H1 (cell line): ENCODE data around the gene GDI2. TPM values are rescaled to one million over a fixed set of nuclear protein-coding genes. Genes with fewer than 3 reads are reported as not detected.

Experiments
- CTCF ChIA-PET: fragments of 300-600 bp; sonication (Branson Sonifier 250); formaldehyde crosslinking; loops from one replicate; lab custom pipeline; 2021; ENCODE audit not compliant: partially characterized antibody; lab: Charles Lee
- POLR2A ChIA-PET: fragments of 300-600 bp; sonication (Branson Sonifier 250); formaldehyde crosslinking; loops from one replicate; lab custom pipeline; 2021; ENCODE audit warnings: inconsistent platforms; ENCODE audit not compliant: partially characterized antibody; lab: Charles Lee
- DNase-seq, 2 experiments: peaks; one replicate each; pipeline versions ENCODE4 v3.0.0 to v3.0.0-alpha.2; 2010 to 2022; ENCODE audit warnings: low spot score in 2 of 2, low read depth in 1 of 2, mixed read lengths in 1 of 2
- FAIRE-seq: peaks from 2 replicates; lab custom pipeline; 2011; peaks lifted over from hg19 to GRCh38; lab: Jason Lieb, UNC
- H2AFZ ChIP-seq: 2 replicates; pipeline ENCODE4 v1.8.1; 2012; ENCODE audit warnings: low read length, inconsistent platforms
- H2AK5ac ChIP-seq: 2 replicates; pipeline ENCODE4 v1.6.1; 2013; ENCODE audit warnings: low read depth, low read length
- H2BK120ac ChIP-seq: replicated peaks from 2 replicates; pipeline ENCODE3; 2013; ENCODE audit warnings: low read depth, low read length, inconsistent platforms
- H2BK12ac ChIP-seq: 2 replicates; pipeline ENCODE4 v1.6.1; 2013; ENCODE audit warnings: low read depth, low read length
- H2BK15ac ChIP-seq: 2 replicates; pipeline ENCODE4 v1.6.1; 2013; ENCODE audit warnings: low read length
- H2BK20ac ChIP-seq: 2 replicates; pipeline ENCODE4 v1.6.1; 2013; ENCODE audit warnings: low read length
- H2BK5ac ChIP-seq: 2 replicates; pipeline ENCODE4 v1.6.1; 2013; ENCODE audit warnings: low read depth, low read length
- H3K14ac ChIP-seq: 2 replicates; pipeline ENCODE4 v1.6.1; 2013; ENCODE audit warnings: inconsistent platforms; ENCODE audit not compliant: insufficient read length
- H3K18ac ChIP-seq: 2 replicates; pipeline ENCODE4 v1.6.1; 2013; ENCODE audit warnings: low read length; ENCODE audit errors: extremely low read depth
- H3K23ac ChIP-seq: 2 replicates; pipeline ENCODE4 v1.6.1; 2013; ENCODE audit warnings: inconsistent platforms; ENCODE audit not compliant: insufficient read length
- H3K23me2 ChIP-seq: 2 replicates; pipeline ENCODE4 v1.6.1; 2013; ENCODE audit warnings: low read depth, low read length
- H3K27ac ChIP-seq: 2 replicates; pipeline ENCODE4 v1.6.1; 2011; ENCODE audit warnings: low read depth, low read length, inconsistent platforms
- H3K27me3 ChIP-seq, 4 experiments: replicated peaks in 1 of 4; 1 replicate in 1 of 4; 2 replicates in 3 of 4; pipeline versions ENCODE4 v1.6.1 to v1.8.1; 2011 to 2013; ENCODE audit warnings: low read length in 3 of 4, mild to moderate bottlenecking in 3 of 4, inconsistent platforms in 2 of 4, mixed read lengths in 2 of 4, moderate library complexity in 1 of 4; ENCODE audit not compliant: control insufficient read depth in 3 of 4, insufficient read depth in 3 of 4; ENCODE audit errors: extremely low read depth in 1 of 4
- H3K36me3 ChIP-seq, 4 experiments: 2 replicates each; pipeline versions ENCODE4 v1.6.1 to v1.8.1; 2011 to 2013; ENCODE audit warnings: mild to moderate bottlenecking in 4 of 4, low read length in 3 of 4, moderate library complexity in 2 of 4, control low read depth in 1 of 4, inconsistent platforms in 1 of 4; ENCODE audit not compliant: insufficient read depth in 4 of 4, control insufficient read depth in 2 of 4
- H3K4ac ChIP-seq: replicated peaks from 2 replicates; pipeline ENCODE3; 2013; ENCODE audit warnings: low read length, low read depth, mixed read lengths, inconsistent platforms; ENCODE audit not compliant: insufficient read length
- H3K4me1 ChIP-seq, 4 experiments: replicated peaks in 1 of 4; 1 replicate in 1 of 4; 2 replicates in 3 of 4; pipeline versions ENCODE4 v1.6.1 to v1.8.1; 2011 to 2013; ENCODE audit warnings: low read length in 3 of 4, inconsistent platforms in 2 of 4, mixed read lengths in 1 of 4; ENCODE audit not compliant: insufficient read depth in 4 of 4, control insufficient read depth in 3 of 4
- H3K4me2 ChIP-seq, 2 experiments: 2 replicates each; pipeline versions ENCODE4 v1.6.1 to v1.8.1; 2011 to 2013; ENCODE audit warnings: low read depth in 2 of 2, low read length in 2 of 2, control low read depth in 1 of 2, inconsistent platforms in 1 of 2, mild to moderate bottlenecking in 1 of 2; ENCODE audit not compliant: insufficient read depth in 1 of 2
- H3K4me3 ChIP-seq, 4 experiments: fragments of 200-600, 300-600 bp in 1 of 4; sonication (generic), shearing (Covaris generic), sonication (Bioruptor Twin) in 1 of 4; 2 replicates each; pipeline versions ENCODE4 v1.5.1 to v1.8.1; 2011 to 2016; ENCODE audit warnings: low read length in 4 of 4, low read depth in 3 of 4, control low read depth in 2 of 4, inconsistent platforms in 2 of 4, mild to moderate bottlenecking in 2 of 4, mixed read lengths in 1 of 4, moderate library complexity in 1 of 4; ENCODE audit not compliant: insufficient read depth in 2 of 4; ENCODE audit errors: extremely low read depth in 1 of 4
- H3K56ac ChIP-seq: replicated peaks from 2 replicates; pipeline ENCODE3; 2013; ENCODE audit warnings: low read depth, mild to moderate bottlenecking, mixed read lengths, low read length, inconsistent platforms; ENCODE audit not compliant: insufficient read length
- H3K79me1 ChIP-seq: 2 replicates; pipeline ENCODE4 v1.6.1; 2013; ENCODE audit warnings: low read depth, low read length, control low read depth
- H3K79me2 ChIP-seq, 2 experiments: 2 replicates each; pipeline versions ENCODE4 v1.6.1 to v1.8.1; 2012 to 2013; ENCODE audit warnings: low read length in 2 of 2, mild to moderate bottlenecking in 2 of 2, inconsistent platforms in 1 of 2; ENCODE audit not compliant: insufficient read depth in 2 of 2, control insufficient read depth in 1 of 2
- H3K9ac ChIP-seq, 4 experiments: replicated peaks in 1 of 4; 1 replicate in 1 of 4; 2 replicates in 3 of 4; pipeline versions ENCODE4 v1.6.1 to v1.8.1; 2011 to 2013; ENCODE audit warnings: low read depth in 3 of 4, low read length in 3 of 4, control low read depth in 2 of 4, mild to moderate bottlenecking in 2 of 4, moderate library complexity in 2 of 4, inconsistent platforms in 1 of 4; ENCODE audit errors: extremely low read depth in 1 of 4
- H3K9me3 ChIP-seq, 2 experiments: 2 replicates each; pipeline versions ENCODE4 v1.6.1 to v1.8.1; 2012 to 2013; ENCODE audit warnings: mild to moderate bottlenecking in 2 of 2, moderate library complexity in 2 of 2, control low read depth in 1 of 2, inconsistent platforms in 1 of 2, low read depth in 1 of 2, low read length in 1 of 2, mixed read lengths in 1 of 2; ENCODE audit not compliant: insufficient read depth in 2 of 2
- H4K20me1 ChIP-seq, 2 experiments: replicated peaks in 1 of 2; 2 replicates each; pipeline versions ENCODE3 to v1.8.1; 2011 to 2013; ENCODE audit warnings: inconsistent platforms in 2 of 2, low read length in 2 of 2, mild to moderate bottlenecking in 1 of 2; ENCODE audit not compliant: insufficient read depth in 2 of 2, control insufficient read depth in 1 of 2
- H4K5ac ChIP-seq: 2 replicates; pipeline ENCODE4 v1.6.1; 2013; ENCODE audit warnings: low read length, low read depth, mixed read lengths, inconsistent platforms; ENCODE audit not compliant: insufficient read length
- H4K8ac ChIP-seq: 2 replicates; pipeline ENCODE4 v1.8.0; 2013; ENCODE audit warnings: mild to moderate bottlenecking, moderate library complexity, low read length, inconsistent platforms; ENCODE audit not compliant: insufficient read depth; ENCODE audit errors: extremely low read depth
- H4K91ac ChIP-seq: replicated peaks from 2 replicates; pipeline ENCODE3; 2013; ENCODE audit warnings: low read length, mixed read lengths, inconsistent platforms; ENCODE audit not compliant: insufficient read length
- BRCA1 ChIP-seq: IDR thresholded peaks from 2 replicates; pipeline ENCODE4 v1.6.1; 2012; ENCODE audit warnings: low read depth, low read length, improper control_type of control experiment
- CEBPB ChIP-seq: IDR thresholded peaks from 2 replicates; pipeline ENCODE4 v1.6.1; 2012; ENCODE audit warnings: low read depth, low read length
- JUN ChIP-seq: IDR thresholded peaks from 2 replicates; pipeline ENCODE4 v1.6.1; 2011; ENCODE audit warnings: low read depth, mild to moderate bottlenecking, improper control_type of control experiment, low read length
- JUND ChIP-seq: IDR thresholded peaks from 2 replicates; pipeline ENCODE4 v1.6.1; 2011; ENCODE audit warnings: mild to moderate bottlenecking, improper control_type of control experiment, low read length
- KDM4A ChIP-seq: IDR thresholded peaks from one replicate; pipeline ENCODE4 v1.7.1; 2012; ENCODE audit warnings: low read depth, mild to moderate bottlenecking, moderate library complexity, low read length, inconsistent platforms; ENCODE audit not compliant: severe bottlenecking
- NRF1 ChIP-seq: IDR thresholded peaks from 2 replicates; pipeline ENCODE4 v1.6.1; 2011; ENCODE audit warnings: mild to moderate bottlenecking, low read depth, low read length, improper control_type of control experiment
- POLR2AphosphoS5 ChIP-seq: IDR thresholded peaks from 2 replicates; pipeline ENCODE4 v1.6.1; 2011; ENCODE audit warnings: low read depth, low read length
- RBBP5 ChIP-seq: IDR thresholded peaks from 2 replicates; pipeline ENCODE4 v1.7.1; 2012; ENCODE audit warnings: low read depth, mild to moderate bottlenecking, inconsistent platforms, low read length, moderate library complexity, borderline replicate concordance
- RFX5 ChIP-seq: IDR thresholded peaks from 2 replicates; pipeline ENCODE4 v1.6.1; 2011; ENCODE audit warnings: low read depth, low read length, improper control_type of control experiment, borderline replicate concordance
- RNF2 ChIP-seq: fragments of 200-900, 300-1000 bp; sonication (generic); IDR thresholded peaks from 2 replicates; pipeline ENCODE4 v1.7.1; 2016; ENCODE audit warnings: borderline replicate concordance, low read depth, mild to moderate bottlenecking, antibody characterized with exemption, low read length; ENCODE audit not compliant: poor library complexity, severe bottlenecking; ENCODE audit errors: missing control alignments
- RXRA ChIP-seq: IDR thresholded peaks from 2 replicates; pipeline ENCODE4 v1.6.1; 2011; ENCODE audit warnings: low read depth, mild to moderate bottlenecking, low read length, moderate library complexity; ENCODE audit not compliant: insufficient read depth
- SIX5 ChIP-seq: IDR thresholded peaks from 2 replicates; pipeline ENCODE4 v1.6.1; 2011; ENCODE audit warnings: mild to moderate bottlenecking, low read depth, low read length
- SP2 ChIP-seq: IDR thresholded peaks from 2 replicates; pipeline ENCODE4 v1.6.1; 2012; ENCODE audit warnings: mild to moderate bottlenecking, low read length, inconsistent platforms
- SP4 ChIP-seq: IDR thresholded peaks from 2 replicates; pipeline ENCODE4 v1.6.1; 2012; ENCODE audit warnings: low read length, inconsistent platforms
- TAF1 ChIP-seq: IDR thresholded peaks from 2 replicates; pipeline ENCODE4 v1.6.1; 2011; ENCODE audit warnings: mild to moderate bottlenecking, low read depth, low read length
- YY1 ChIP-seq: IDR thresholded peaks from 2 replicates; pipeline ENCODE4 v1.6.1; 2011; ENCODE audit warnings: low read depth, mild to moderate bottlenecking, low read length
- WGBS, 2 experiments: shearing (Covaris generic) in 1 of 2; methylation state at CpG; one replicate each; pipeline versions ENCODE4 v1.1.6 to v1.1.7; 2013 to 2015; ENCODE audit warnings: low lambda C conversion rate in 2 of 2, mixed read lengths in 2 of 2, inconsistent platforms in 1 of 2, low coverage in 1 of 2, missing lambda C conversion rate in 1 of 2; ENCODE audit not compliant: insufficient replicate concordance in 2 of 2, insufficient coverage in 1 of 2, insufficient read length in 1 of 2; ENCODE audit errors: extremely low coverage in 1 of 2, missing lambda C conversion rate in 1 of 2; 5-methylcytosine and 5-hydroxymethylcytosine counted together
- polyA plus RNA-seq, 7 experiments: library from polyadenylated mRNA; depleted of rRNA in 3 of 7; stranded (reverse) in 5 of 7; unstranded in 2 of 7; fragments of >200 nt in 5 of 7; fragments of 200-250 nt in 2 of 7; gene quantifications; 1 replicate in 5 of 7; 2 replicates in 1 of 7; 4 replicates in 1 of 7; pipeline versions ENCODE4 v1.2.1 to v1.2.3, GENCODE V29; 2011 to 2013; ENCODE audit warnings: missing spikeins in 2 of 7, mixed read lengths in 2 of 7
- total RNA-seq: library from RNA; stranded (reverse); fragmentation: NEBNext Ultra II Directional; extraction: Animal tissue kit (Norgen Biotek cat#: 25700); gene quantifications from 2 replicates; pipeline ENCODE4 v1.2.1, GENCODE V29; 2021

GDI2 gene
- total and polyA plus RNA-seq, 2 of the 8 experiments (the other 6 are each of a cell fraction or from before 2014, with no cell fraction given): 168 to 385 TPM

- Histone ChIP-seq H3K4me2 (no peak overlapping the region), H4K8ac (no peak overlapping the region), H4K20me1 (no peaks in the 10 kb centered on the region), H3K79me1 (no peaks in the 10 kb centered on the region), H2BK5ac (no peak overlapping the region), H3K27me3 (no peaks in the 10 kb centered on the region), H3K9me3 (no peaks in the 10 kb centered on the region), H2BK15ac (no peak overlapping the region), H3K18ac (no peak overlapping the region), H3K23me2 (no peaks in the 10 kb centered on the region), H2AFZ (no peak overlapping the region), H3K23ac (no peak overlapping the region), H3K14ac (no peak overlapping the region), H3K79me2 (no peaks in the 10 kb centered on the region), H4K91ac (no peak overlapping the region), H3K27ac (no peak overlapping the region), H3K56ac (no peak overlapping the region), H2BK12ac (no peak overlapping the region), H3K4me3 (no peak overlapping the region), H4K5ac (no peak overlapping the region), H3K36me3 (no peaks in the 10 kb centered on the region), H2BK20ac (no peak overlapping the region), H2AK5ac (no peak overlapping the region), H3K4ac (no peak overlapping the region), H2BK120ac (no peak overlapping the region), H3K4me1 (peaks cover 0 to 2% (median 0%) of the 10 kb centered on the region in 4 experiments; a peak in 1 of 7 replicates), H3K9ac (no peak overlapping the region)
- ChIA-PET POLR2A (interaction anchor here (1.1 to 3.0 kb wide), 3 partner anchors 17 to 28 kb away, joined by 3 to 9 read pairs (median 3); partner anchors contain the start of gene GDI2), CTCF (interaction anchor here (0.7 to 1.7 kb wide), 2 partner anchors 22 to 32 kb away, joined by 3 to 4 read pairs; no protein-coding TSS in a partner anchor)
- FAIRE-seq: no peak
- no peak for DNase-seq
- 92% methylated on average over 14 of the region's 14 CpGs; no CpG with 5 or more reads in 1 of the 2 experiments for whole genome bisulfite sequencing, 2 experiments
- no peak for TF ChIP-seq SP4
- no peak for TF ChIP-seq RXRA
- no peak for TF ChIP-seq NRF1
- no peak for TF ChIP-seq BRCA1
- TF ChIP-seq SIX5: no peak
- TF ChIP-seq RNF2: no peak
- TF ChIP-seq JUN: no peak
- no peak for TF ChIP-seq CEBPB
- TF ChIP-seq JUND: no peak
- TF ChIP-seq KDM4A: no peak
- no peak for TF ChIP-seq SP2
- TF ChIP-seq POLR2AphosphoS5: no peak
- no peak for TF ChIP-seq TAF1
- no peak for TF ChIP-seq YY1
- TF ChIP-seq RBBP5: no peak
- TF ChIP-seq RFX5: no peak
Observed at GRCh38 chr10:5841965-5842364, 28.7 kb upstream of the GDI2 start.
